HG03095 (cell line): ENCODE data around the gene CIB4.
"Not testable (repeated sequence)": the region's sequence is repeated elsewhere in the genome, so short reads cannot be mapped to it uniquely, and the experiment has no call there.

ENCODE experiments used
- ATAC-seq: cut with Tn5 transposase; IDR thresholded peaks from one replicate; pipeline ENCODE4 v1.9.1; 2021; ENCODE audit warnings: moderate library complexity; ENCODE audit not compliant: unreplicated experiment

CIB4 gene

DNA sequence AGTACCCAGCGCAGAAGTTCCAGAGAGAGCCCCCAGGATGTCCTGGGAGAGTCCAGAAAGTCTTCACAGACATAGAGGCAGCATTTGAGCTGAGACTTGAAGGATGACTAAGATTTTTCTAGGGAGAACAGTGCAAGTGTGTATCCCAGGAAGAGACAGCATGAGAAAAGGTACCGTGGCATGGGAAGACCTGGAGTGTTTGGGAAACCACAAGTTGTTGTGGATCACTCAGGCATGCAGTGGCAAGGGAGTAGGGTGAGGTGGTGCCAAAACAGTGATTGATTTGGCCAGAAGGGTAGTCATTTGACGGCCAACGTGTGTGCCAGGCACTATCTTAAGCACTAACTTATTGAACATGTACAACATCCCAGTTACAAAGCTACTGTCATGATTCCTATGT, 26.9 kb upstream of the CIB4 start:
- no peak for ATAC-seq

DNA sequence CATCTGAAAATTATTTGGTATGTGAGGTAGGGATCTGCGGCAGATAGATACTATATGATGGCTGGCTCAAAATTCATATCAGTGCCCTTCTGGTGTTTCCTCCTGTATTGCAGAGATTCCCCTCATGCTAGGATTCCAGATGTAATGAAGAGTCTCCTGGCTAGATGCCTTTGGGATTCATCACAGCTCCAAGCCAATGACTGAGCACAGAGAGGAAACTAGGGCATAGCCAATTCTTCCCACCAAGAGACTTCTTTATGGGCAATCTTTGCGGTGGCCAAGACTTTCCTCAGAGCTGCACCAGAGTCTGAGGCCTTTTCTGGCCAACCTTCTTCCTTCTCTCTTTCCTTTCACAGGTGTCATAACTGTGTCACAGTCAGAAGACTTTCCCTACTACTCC, 25.5 kb upstream of the CIB4 start:
- no peak for ATAC-seq

DNA sequence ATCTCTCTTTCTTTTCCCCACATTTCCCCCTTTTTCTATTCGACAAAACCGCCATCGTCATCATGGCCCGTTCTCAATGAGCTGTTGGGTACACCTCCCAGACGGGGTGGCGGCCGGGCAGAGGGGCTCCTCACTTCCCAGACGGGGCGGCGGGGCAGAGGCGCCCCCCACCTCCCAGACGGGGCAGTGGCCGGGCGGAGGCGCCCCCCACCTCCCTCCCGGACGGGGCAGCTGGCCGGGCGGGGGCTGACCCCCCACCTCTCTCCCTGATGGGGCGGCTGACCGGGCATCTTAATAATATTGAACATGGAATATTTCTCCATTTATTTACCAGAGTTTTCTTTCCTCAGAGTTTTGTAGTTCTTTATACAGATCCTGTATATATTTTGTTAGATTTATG, 24.1 kb upstream of the CIB4 start:
- ATAC-seq, result not testable (repeated sequence)

DNA sequence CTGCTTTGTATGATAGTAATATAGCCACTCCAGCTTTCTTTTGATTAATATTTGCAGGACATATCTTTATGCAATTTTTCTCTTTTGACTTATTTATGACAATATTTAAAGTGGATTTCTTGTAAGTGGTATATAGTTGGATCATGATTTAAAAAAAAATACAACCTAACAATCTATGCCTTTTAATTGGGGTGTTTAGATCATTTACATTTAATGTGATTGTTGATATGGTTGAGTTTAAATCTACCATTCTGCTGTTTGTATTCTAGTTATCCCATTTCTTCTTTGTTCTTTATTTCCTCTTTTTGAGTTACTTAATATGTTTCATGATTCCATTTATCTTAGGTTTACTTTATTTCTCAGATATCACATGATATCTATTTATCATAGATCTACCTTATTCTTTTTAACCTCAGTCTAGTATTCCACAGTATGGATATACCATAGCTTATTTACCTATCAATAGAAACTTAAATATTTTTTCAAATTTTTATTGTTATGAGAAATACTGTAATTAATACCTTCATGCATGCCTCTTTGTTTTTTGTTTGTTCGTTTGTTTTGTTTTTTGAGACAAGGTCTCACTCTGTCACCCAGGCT, 19.3 kb upstream of the CIB4 start:
- no peak for ATAC-seq

DNA sequence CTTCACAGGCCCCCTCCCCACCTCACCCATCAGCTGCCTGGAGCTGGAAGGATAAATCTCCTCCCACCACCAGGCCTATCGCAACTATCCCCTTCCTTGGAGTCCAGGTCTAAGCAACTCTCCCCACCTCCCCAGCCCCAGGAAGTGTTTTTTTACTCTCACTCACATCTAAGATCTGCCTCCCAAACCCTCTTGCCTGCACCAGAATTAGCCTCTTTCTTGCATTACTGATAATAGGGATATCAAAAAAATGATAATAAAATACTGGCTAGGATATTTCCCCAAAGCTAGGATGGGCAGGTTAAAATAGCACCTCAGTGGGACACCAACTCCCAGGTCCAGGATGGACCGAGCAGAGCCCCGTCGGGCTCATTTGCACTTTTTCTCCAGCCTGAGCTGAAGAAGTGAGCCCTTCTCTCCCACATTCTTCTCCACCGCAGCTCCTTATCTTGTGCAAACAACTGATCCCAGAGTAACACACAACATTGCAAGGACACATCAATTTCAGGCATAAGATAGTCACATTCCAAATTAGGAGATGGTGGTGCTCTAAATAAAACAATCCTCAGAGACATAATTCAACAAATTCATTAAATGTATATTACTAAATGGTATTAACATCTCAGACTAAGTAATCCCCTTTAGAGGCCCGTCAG, 17.7 kb upstream of the CIB4 start:
- no peak for ATAC-seq

DNA sequence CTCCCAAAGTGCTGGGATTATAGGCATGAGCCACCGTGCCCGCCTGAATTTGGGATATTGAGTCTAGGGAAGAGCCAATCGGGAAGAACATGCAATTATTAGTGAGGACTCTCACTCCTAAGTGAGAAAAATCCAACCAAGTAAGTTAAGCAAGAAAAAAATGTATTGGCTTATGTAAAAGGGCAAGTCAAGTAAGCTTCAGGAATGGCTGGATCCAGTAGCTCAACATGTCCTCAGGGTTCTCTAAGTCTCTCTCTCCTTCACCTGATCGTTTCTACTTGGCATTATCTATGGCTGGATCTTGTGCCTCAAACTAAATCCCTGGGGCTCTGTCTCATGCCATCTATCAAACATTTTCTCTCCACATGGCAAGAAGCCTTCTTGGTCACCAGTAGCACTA, 16.1 kb upstream of the CIB4 start:
- ATAC-seq, result no peak

DNA sequence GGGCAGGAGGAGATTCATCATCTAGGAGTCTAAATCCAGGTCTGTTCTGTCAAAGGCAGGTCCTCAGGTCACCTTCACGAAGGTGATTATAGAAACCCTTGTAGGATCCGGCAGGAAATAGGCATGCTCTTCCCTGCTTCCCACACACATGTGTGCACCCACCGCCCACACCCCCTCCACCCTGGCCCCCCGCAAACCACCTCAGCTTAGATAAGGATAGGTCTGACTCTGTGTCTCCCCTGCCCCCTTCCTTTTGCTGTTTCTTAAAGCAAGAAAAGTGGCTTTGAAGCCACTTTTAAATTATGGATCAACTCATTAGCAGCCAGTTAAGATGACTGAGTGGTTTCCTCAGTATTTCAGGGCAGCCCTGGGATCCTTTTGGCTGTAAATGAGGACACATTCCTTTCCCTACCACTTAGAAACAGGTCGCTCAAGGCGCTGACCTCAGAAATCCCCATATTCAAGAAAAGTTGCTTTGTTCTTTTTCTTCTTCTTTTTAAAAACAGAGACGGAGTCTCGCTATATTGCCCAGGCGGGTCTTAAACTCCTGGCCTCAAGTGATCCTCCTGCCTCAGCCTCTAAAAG, 14.5 kb upstream of the CIB4 start:
- no peak for ATAC-seq

DNA sequence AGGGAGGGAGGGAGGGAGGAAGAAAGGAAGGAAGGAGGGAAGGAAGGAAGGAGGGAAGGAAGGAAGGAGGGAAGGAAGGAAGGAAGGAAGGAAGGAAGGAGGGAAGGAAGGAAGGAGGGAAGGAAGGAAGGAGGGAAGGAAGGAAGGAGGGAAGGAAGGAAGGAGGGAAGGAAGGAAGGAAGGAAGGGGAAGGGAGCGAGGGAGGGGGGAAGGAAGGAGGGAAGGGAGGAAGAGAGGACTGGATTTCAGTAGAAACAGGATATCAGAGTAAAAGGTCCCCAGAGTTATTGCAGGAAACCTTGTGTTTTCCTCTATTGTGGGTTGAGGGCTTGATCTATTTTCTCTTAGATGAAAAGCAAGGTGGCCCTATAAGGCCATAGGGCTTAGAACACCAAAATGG, 14.0 kb upstream of the CIB4 start:
- not testable (repeated sequence) for ATAC-seq

DNA sequence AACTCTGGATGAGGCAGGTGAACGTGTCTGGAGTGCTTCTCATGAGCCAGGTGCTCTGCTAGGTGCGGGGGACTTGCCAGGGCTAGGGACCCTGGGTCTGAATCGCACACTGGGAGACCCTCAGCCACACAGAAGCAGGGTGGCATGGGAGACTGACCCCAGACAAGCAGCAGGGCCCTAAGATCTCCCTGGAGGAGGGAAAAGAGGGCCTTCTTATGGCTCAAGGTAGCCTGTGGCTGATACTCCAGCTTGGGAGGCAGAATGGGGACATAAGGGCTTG, 12.8 kb upstream of the CIB4 start:
- no peak for ATAC-seq

DNA sequence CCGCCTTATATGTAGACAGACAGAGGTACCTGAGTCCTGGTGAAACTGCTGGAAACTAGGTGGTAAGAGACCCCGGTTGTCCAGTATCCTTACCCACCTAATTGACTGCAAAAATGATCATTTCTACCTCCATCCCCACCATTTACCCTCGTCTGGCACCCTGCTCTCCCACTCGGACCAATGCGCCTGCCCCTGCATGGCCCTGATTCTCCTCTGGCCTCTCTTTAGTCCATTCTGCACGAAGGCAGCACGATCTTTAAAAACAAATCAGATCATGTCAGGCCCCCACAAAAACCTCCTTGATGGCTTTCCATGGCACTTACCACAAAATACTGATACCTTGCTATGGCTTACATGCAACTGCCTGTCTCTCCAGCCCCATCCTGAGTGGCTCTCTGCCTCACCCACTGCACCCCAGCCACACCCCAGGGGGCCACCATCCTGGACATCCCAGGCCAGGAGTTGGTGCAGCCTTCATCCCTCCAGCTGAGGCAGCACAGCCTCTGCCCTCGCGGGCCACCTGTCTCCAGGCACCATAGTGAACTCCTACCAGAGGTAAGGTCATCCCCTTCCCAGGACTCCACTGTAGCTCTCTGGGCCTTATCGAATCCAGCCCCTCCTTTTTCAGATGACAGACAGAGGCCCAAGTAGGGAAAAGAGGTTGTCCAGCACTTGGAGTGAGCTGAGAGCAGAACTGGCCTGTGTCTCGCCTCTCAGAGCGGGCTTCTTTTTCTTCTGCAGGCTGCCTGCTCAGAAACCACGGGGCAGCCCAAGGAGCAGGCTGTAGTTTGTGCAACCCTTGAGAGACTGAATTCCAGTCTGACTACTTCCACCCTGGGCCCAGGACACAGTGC, 12.3 kb upstream of the CIB4 start:
- no peak for ATAC-seq

DNA sequence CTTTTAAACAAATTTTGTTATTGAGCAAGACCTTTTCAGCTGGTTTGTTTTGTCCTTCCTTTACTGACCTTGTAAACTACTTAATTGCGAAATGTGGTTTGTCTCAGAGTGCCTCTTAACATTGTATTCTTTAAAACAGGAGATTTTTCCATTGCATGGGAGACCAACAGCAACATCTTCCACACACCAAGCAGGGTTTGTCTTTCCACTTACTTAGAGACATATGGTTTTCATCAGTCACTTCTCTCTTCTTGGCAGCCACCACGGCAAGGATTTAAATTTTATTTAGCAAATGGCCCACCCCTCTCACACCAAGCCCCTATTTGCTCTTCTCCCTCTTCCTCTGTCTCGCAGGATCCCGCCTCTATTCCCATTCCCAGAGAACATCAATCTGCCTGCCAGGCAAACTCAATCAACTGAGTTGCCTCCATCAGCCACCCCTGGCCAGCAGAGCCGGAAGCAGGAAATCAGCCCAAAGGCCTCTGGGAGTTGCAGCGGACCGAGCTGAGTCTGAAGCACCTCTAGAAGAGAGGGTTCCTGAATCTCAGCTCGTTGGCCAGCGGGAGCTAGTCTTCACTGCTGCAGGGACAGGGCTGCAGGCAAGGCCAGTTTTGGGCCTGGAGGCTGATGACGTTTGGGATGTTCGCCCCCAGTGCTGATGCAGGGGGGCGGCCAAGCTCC, 11.3 kb upstream of the CIB4 start:
- no peak for ATAC-seq

DNA sequence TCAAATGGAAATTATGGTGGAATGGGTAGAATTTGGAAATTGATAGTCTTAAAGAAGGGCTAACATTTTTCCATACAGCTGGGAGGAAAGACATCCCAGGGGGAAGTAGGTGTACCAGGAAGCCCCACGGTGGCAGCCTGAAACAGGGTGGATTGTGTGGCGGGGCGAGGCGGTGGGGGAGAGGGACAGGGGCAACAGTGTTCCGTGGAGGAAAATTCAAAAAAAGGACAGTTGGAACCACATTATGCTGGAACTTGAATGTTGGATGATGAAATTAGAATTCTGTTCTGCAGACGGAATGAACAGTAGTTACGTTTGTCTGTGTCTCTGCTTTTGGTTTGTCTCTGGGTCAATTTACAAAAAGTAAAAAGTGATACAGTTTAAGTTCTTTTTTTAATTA, 10.6 kb upstream of the CIB4 start:
- no peak for ATAC-seq

DNA sequence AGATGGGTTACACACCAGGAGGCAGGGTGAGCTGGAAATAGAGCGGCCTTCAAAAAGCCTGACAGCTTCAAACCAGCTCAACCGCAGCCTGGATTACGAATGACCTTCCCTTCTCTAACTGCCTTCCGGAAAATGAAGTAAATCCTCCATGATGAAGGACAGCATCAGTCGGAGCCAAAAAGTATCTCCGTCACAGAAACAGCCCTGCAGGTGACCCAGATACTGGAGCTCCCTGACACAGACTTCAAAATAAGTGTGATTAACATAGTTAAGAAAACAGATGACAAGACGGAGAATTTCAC, 10.3 kb upstream of the CIB4 start:
- ATAC-seq, result no peak

DNA sequence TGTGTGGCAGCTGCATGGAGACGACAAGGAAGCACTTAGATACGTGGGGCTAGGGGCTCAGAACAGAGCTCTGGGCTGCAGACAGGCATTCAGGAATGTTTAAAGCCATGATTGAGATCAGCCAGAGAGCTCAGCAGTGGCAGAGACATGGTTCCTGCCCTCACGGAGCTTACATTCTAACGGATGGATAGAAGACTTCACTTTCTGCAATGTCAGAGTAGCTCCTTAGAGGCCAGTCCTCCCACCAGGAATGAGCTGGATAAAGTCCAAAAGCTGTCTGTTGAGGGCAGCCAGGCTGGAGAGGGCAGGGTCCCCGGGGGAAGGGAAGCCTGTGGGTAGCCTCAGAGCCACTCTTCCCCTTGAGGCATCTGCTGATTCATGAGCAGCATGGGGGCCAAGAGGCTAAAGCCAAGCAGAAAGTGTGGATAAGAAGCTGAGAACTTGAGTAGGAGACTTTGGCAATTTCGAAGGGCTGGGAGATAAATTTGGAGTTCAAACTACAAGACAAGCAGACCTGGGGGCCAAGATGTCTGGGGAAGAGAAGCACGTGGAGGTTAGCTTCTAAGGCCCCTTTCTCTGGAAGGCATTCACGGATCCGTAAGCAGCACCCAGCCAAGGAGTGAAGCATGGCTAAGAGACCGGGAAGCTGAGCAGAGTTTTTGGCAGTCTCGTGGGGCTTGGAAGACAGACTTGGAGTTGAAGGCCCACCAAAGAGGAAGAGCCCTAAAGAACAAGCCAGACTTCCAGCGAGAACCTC, 9.7 kb upstream of the CIB4 start:
- ATAC-seq, result no peak

DNA sequence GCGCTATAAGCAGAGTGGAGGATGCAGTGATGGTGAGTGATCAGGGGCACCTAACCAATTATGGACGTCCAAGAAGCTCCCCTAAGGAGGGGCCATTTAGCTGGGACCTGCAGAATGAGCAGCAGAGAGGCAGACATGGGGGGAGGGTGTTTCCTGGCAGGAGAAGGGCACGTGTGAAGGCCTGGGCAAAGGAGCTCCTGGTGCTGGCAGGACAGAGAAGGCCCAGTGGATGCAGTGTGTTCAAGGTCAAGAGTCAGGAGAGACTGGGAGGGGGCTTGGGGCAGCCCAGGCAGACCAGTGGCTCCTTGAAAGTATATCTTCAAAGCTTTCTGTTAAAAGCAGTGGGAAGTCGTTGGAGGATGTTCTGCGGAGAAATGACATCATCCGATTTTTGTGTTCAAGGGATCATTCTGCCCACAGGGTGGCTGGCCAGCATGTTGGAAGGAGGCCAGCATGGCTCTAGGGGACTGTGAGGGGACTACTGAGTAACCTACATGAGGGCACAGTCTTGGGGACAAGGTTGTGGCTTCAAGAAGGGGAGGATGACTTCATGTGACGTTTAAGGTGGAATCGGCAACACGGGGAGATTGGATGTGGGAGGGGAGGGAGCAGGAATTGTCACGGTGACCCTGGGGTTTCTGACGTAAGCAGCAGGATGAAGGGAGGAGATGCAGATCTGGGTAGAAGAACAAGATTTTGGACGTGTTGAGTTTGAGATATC, 9.0 kb upstream of the CIB4 start:
- ATAC-seq, result no peak

DNA sequence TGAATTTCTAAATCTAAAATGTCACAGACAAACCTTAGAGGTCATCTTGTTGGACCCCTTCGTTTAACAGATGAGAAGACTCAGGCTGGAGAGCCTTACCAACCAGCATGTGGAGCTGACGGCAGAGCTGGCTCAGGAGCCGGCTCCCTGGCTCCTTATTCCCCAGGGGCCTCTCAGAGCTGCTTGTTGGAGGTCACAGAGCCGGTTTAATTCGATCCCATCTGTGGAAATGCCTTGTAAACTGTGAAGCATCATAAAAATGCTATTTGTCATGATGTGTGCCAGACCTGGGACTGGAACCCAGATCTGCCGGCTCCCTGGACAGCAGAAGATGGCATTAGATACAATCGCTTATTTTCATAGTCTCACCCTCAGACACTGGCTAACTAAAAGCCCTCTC, 8.2 kb upstream of the CIB4 start:
- no peak for ATAC-seq

DNA sequence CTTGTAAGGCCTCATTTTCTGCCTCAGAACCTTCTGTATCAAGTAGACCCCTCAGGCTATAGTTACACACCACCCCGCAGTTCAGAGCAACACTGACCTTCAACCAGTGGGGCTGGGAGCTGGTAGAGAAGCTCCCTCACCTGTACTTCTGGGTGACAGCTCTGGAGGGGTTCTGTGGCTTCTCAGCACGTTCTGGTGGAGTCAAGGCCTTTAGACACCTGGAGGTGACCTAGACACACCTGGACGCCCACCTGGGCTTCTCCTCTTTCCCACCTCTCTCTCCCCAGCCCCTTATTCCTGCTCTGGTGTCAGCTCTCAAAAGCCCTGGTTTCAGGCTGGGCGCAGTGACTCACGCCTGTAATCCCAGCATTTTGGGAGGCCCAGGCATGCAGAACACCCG, 7.3 kb upstream of the CIB4 start:
- ATAC-seq, result no peak

DNA sequence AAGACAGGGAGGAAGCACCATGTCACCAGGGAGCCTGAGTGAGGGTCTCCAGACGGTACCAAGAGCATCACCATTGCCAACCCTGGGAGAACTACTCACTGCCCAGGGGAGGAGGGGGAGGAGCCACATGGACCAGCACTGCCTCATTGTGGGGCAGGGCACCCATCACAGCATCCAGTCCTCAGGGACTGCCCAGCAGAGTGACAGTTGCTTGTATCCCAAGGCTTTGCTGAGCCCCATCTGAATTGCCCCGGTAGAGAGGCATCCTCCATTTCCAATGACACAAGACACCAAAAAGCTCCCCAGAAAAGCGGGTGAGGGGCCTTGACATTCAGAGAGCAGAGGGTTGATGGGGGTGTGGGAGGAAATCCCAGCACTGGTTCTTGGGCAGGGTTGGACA, 6.8 kb upstream of the CIB4 start:
- no peak for ATAC-seq

DNA sequence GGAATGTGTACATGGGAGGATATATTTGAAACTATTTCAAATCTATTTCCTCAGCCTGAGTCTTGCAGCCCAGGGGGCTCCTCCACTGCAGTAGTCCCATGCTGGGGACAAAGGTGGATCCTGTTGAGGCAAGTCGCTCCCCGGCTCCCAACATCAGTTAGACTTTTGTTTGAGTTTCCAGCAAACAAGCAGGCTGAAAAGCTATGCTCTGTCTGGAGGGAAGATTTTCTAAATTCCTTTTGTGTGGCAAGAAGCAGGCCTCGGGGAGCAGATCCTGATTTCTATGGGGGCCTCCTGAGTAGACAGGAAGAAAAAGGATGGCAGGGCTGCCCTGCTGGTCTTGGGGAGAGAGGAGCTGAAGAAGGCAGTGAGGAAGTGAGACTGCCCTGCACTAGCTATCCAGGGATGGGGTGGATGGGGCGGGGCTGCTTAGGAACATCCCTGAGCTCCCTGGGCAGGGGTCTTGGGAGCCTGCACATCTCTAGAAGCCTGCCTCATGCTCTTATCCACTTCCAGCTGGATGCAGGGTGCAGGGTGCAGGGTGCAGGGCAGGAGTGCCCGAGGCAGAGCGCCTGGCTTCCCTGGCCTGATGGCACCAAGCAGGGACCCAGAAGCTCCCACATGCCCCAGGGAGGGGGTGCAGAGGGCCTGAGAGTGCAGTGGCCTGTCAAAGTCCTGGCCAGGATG, 6.0 kb upstream of the CIB4 start:
- ATAC-seq, result no peak

DNA sequence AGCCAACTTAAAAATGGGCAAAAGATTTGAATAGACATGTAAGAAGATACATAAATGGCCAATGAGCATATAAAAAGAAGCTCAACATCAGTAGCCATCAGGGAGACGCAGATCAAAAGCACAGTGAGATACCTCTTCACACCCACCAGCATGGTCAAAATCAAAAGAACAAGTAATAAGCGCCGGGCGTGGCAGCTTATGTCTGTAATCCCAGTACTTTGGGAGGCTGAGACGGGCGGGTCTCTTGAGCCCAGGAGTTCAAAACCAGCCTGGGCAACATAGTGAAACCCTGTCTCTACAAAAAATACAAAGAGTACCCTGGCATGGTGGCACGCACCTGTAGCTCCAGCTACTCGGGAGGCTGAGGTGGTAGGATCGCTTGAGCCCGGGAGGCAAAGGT, 4.6 kb upstream of the CIB4 start:
- no peak for ATAC-seq
